HG02852 (cell line): ENCODE data around the gene GNAI2.

Experiments used
- ATAC-seq: cut with Tn5 transposase; IDR thresholded peaks from one replicate; pipeline ENCODE4 v1.9.1; 2021; ENCODE audit warnings: mild to moderate bottlenecking, moderate library complexity; ENCODE audit not compliant: unreplicated experiment

Gene GNAI2

GRCh38 chr3:50235716-50236483 is at the start of gene GNAI2:
Gene GNAI2 (plus strand): TSS chr3:50236204. CDS start chr3:50236336, 132 bp downstream.
- ATAC-seq: peak; percentile 93

- no peak for ATAC-seq
Measured at GRCh38 chr3:50187750-50188149, 48.3 kb upstream of the GNAI2 start.

- no peak for ATAC-seq
Measured at GRCh38 chr3:50189274-50189673, 46.7 kb upstream of the GNAI2 start.

GRCh38 chr3:50189989-50190388 is 46.0 kb upstream of the GNAI2 start:
- ATAC-seq: no peak

GRCh38 chr3:50190936-50191660 is 44.9 kb upstream of the GNAI2 start, which contains the start of gene GNAT1:
Gene GNAT1 (plus strand): TSS chr3:50191610. CDS start chr3:50191726, 116 bp downstream.
- ATAC-seq: no peak

- no peak for ATAC-seq
Measured at GRCh38 chr3:50192124-50192523, 43.9 kb upstream of the GNAI2 start.

GRCh38 chr3:50192689-50193141 is 43.3 kb upstream of the GNAI2 start:
- ATAC-seq: no peak

GRCh38 chr3:50193286-50193685 is 42.7 kb upstream of the GNAI2 start:
- ATAC-seq: no peak

- ATAC-seq: no peak
Measured at GRCh38 chr3:50193746-50194127, 42.3 kb upstream of the GNAI2 start.

- no peak for ATAC-seq
Measured at GRCh38 chr3:50194128-50194902, 41.7 kb upstream of the GNAI2 start.

- ATAC-seq: no peak
Measured at GRCh38 chr3:50194903-50195500, 41.0 kb upstream of the GNAI2 start.

GRCh38 chr3:50195501-50196252 is 40.3 kb upstream of the GNAI2 start:
- ATAC-seq: no peak

- no peak for ATAC-seq
Measured at GRCh38 chr3:50196253-50196801, 39.7 kb upstream of the GNAI2 start.

GRCh38 chr3:50201573-50202315 is 34.3 kb upstream of the GNAI2 start:
- ATAC-seq: no peak

GRCh38 chr3:50202353-50203112 is 33.5 kb upstream of the GNAI2 start:
- ATAC-seq: no peak

GRCh38 chr3:50203113-50203808 is 32.7 kb upstream of the GNAI2 start:
- ATAC-seq: no peak

GRCh38 chr3:50203809-50204803 is 31.9 kb upstream of the GNAI2 start:
- no peak for ATAC-seq
